Sigmoid colon (tissue), 7 donors: ENCODE data around the gene CHCHD6. TPM values are rescaled to one million over a fixed set of nuclear protein-coding genes. Genes with fewer than 3 reads are reported as not detected.
A peak's percentile ranks its signal among the peaks of the same experiment; 100 is the strongest.

ENCODE experiments used
- DNase-seq: peaks from one replicate; pipeline ENCODE4 v3.0.0-alpha.2; 2019
- H3K27ac ChIP-seq, 4 donors: fragments of 200-600 bp; sonication (generic); one replicate each; pipeline ENCODE4 v1.5.1; 2016 to 2019; ENCODE audit warnings: mild to moderate bottlenecking in 1 of 4
- H3K27me3 ChIP-seq, 3 donors: fragments of 200-600 bp; sonication (generic); one replicate each; pipeline ENCODE4 v1.5.1; 2019; ENCODE audit warnings: mild to moderate bottlenecking in 1 of 3
- H3K36me3 ChIP-seq, 4 donors: fragments of 200-600 bp; sonication (generic); one replicate each; pipeline ENCODE4 v1.5.1; 2016 to 2019
- H3K4me1 ChIP-seq, 4 donors: fragments of 200-600 bp; sonication (generic); one replicate each; pipeline ENCODE4 v1.5.1; 2017 to 2019
- H3K4me3 ChIP-seq, 4 donors: fragments of 200-600 bp; sonication (generic); one replicate each; pipeline ENCODE4 v1.5.1; 2017 to 2019; ENCODE audit warnings: mild to moderate bottlenecking in 2 of 4, moderate library complexity in 1 of 4
- H3K9me3 ChIP-seq, 4 donors: fragments of 200-600 bp in 3 of 4; sonication (generic) in 3 of 4; one replicate each; pipeline versions ENCODE4 v1.5.1 to v1.6.1; 2013 to 2019
- CTCF ChIP-seq, 4 experiments: fragments of 450-650 bp in 3 of 4; fragments of 200-600 bp in 1 of 4; IDR thresholded peaks; one replicate each; pipeline ENCODE4 v1.5.1; 2016 to 2019; ENCODE audit warnings: antibody characterized with exemption in 4 of 4, mild to moderate bottlenecking in 3 of 4, moderate library complexity in 2 of 4
- EP300 ChIP-seq, 4 donors: sonication (generic); formaldehyde crosslinking; IDR thresholded peaks; one replicate each; pipeline ENCODE4 v1.6.1; 2017; ENCODE audit warnings: antibody characterized with exemption in 4 of 4
- POLR2A ChIP-seq, 2 donors: fragments of 450-650 bp; IDR thresholded peaks; one replicate each; pipeline ENCODE4 v1.6.1; 2016; ENCODE audit warnings: antibody characterized with exemption in 2 of 2, mild to moderate bottlenecking in 2 of 2, moderate library complexity in 2 of 2
- POLR2AphosphoS5 ChIP-seq, 4 donors: sonication (generic); formaldehyde crosslinking; IDR thresholded peaks; one replicate each; pipeline ENCODE4 v1.6.1; 2017; ENCODE audit warnings: antibody characterized with exemption in 4 of 4
- WGBS, 2 donors: extraction: QIAGEN DNeasy Blood & Tissue Kit; methylation state at CpG; one replicate each; pipeline ENCODE4 v1.1.7; 2013; 5-methylcytosine and 5-hydroxymethylcytosine counted together
- intact Hi-C: fragments of 100-400 bp; cut with DNase I; formaldehyde crosslinking; loops from one replicate; pipeline ENCODE4 v1.15.1; 2023
- polyA plus RNA-seq, 3 donors: library from polyadenylated mRNA; stranded (reverse); fragments of 200-250 nt; gene quantifications; one replicate each; pipeline ENCODE4 v1.2.3, GENCODE V29; 2013
- total RNA-seq, 4 donors: library from RNA; depleted of rRNA; stranded (reverse); fragments of >200 nt; gene quantifications; one replicate each; pipeline ENCODE4 v1.1.0, GENCODE V29; 2016
- donor health status: healthy with polysubstance abuse.
- donor health status: Bipolar disorder and iron deficiency.
- donor health status: healthy.

Gene CHCHD6
- total and polyA plus RNA-seq, 7 donors: 8.0 to 20.9 (median 14.4) TPM

- Histone ChIP-seq H3K27ac (no peak overlapping the region), H3K4me3 (no peak overlapping the region), H3K27me3 (no peaks in the 10 kb centered on the region), H3K9me3 (no peaks in the 10 kb centered on the region), H3K4me1 (no peaks in the 10 kb centered on the region), H3K36me3 (no peaks in the 10 kb centered on the region)
- intact Hi-C loops: no loop called here
- TF ChIP-seq EP300 (IDR thresholded peaks at IDR 0.05) (no peak), CTCF (IDR thresholded peaks at IDR 0.05) (no peak), POLR2A (IDR thresholded peaks at IDR 0.05) (no peak), POLR2AphosphoS5 (IDR thresholded peaks at IDR 0.05) (no peak)
- WGBS, 2 donors: 83 to 84% methylated on average over 3 of the region's 3 CpGs
- no peak for DNase-seq
These were observed 176.9 kb downstream of the CHCHD6 start for GRCh38 chr3:126880901-126881300.

GRCh38 chr3:126881861-126882260 lies 177.8 kb downstream of the CHCHD6 start:
- no peak overlapping the region for H3K4me3 ChIP-seq
- TF ChIP-seq EP300 (IDR thresholded peaks at IDR 0.05): no peak
- TF ChIP-seq POLR2A (IDR thresholded peaks at IDR 0.05): no peak
- no peak for TF ChIP-seq POLR2AphosphoS5 (IDR thresholded peaks at IDR 0.05)
- TF ChIP-seq CTCF (IDR thresholded peaks at IDR 0.05): no peak
- intact Hi-C loops: no loop called here
- H3K36me3 ChIP-seq: no peaks in the 10 kb centered on the region
- H3K27me3 ChIP-seq: no peaks in the 10 kb centered on the region
- H3K4me1 ChIP-seq: no peaks in the 10 kb centered on the region
- no peaks in the 10 kb centered on the region for H3K9me3 ChIP-seq
- H3K27ac ChIP-seq: no peak overlapping the region
- DNase-seq: no peak
- WGBS, 2 donors: 89 to 95% methylated on average over 6 of the region's 6 CpGs

GRCh38 chr3:126883241-126883640 lies 179.2 kb downstream of the CHCHD6 start:
- Histone ChIP-seq H3K4me3 (no peak overlapping the region), H3K27me3 (no peaks in the 10 kb centered on the region), H3K9me3 (no peaks in the 10 kb centered on the region), H3K4me1 (no peaks in the 10 kb centered on the region), H3K27ac (no peak overlapping the region), H3K36me3 (no peaks in the 10 kb centered on the region)
- no peak for DNase-seq
- TF ChIP-seq POLR2AphosphoS5 (IDR thresholded peaks at IDR 0.05) (peak in 1 of 4 donors; percentile 8), CTCF (IDR thresholded peaks at IDR 0.05) (no peak), EP300 (IDR thresholded peaks at IDR 0.05) (no peak), POLR2A (IDR thresholded peaks at IDR 0.05) (no peak)
- intact Hi-C loops: no loop called here
- WGBS, 2 donors: 91 to 94% methylated on average over 7 of the region's 7 CpGs

- no peak for TF ChIP-seq POLR2A (IDR thresholded peaks at IDR 0.05)
- no peak for TF ChIP-seq POLR2AphosphoS5 (IDR thresholded peaks at IDR 0.05)
- no peak for TF ChIP-seq CTCF (IDR thresholded peaks at IDR 0.05)
- no peak for TF ChIP-seq EP300 (IDR thresholded peaks at IDR 0.05)
- Histone ChIP-seq H3K27me3 (no peaks in the 10 kb centered on the region), H3K4me1 (no peaks in the 10 kb centered on the region), H3K9me3 (no peaks in the 10 kb centered on the region), H3K27ac (no peak overlapping the region), H3K4me3 (no peak overlapping the region), H3K36me3 (no peaks in the 10 kb centered on the region)
- intact Hi-C loops: no loop called here
- 59 to 73% methylated on average over 1 of the region's 1 CpG for WGBS, 2 donors
- no peak for DNase-seq
These were observed 181.4 kb downstream of the CHCHD6 start for GRCh38 chr3:126885425-126885824.

- 88 to 95% methylated on average over 5 of the region's 5 CpGs for WGBS, 2 donors
- Histone ChIP-seq H3K36me3 (no peaks in the 10 kb centered on the region), H3K4me1 (no peaks in the 10 kb centered on the region), H3K27me3 (no peaks in the 10 kb centered on the region), H3K27ac (no peak overlapping the region), H3K9me3 (no peaks in the 10 kb centered on the region), H3K4me3 (no peak overlapping the region)
- TF ChIP-seq POLR2A (IDR thresholded peaks at IDR 0.05) (no peak), EP300 (IDR thresholded peaks at IDR 0.05) (no peak), CTCF (IDR thresholded peaks at IDR 0.05) (no peak), POLR2AphosphoS5 (IDR thresholded peaks at IDR 0.05) (no peak)
- no peak for DNase-seq
- intact Hi-C loops: no loop called here
These were observed 182.2 kb downstream of the CHCHD6 start for GRCh38 chr3:126886217-126886616.
